HL-60 (cell line): ENCODE results near the gene CAVIN2.

Source experiments
- GABPA ChIP-seq: IDR thresholded peaks from 2 replicates; pipeline ENCODE4 v1.6.1; 2012; ENCODE audit warnings: low read depth
- POLR2AphosphoS5 ChIP-seq: IDR thresholded peaks from 2 replicates; pipeline ENCODE4 v1.6.1; 2012; ENCODE audit warnings: low read depth
- SPI1 ChIP-seq: IDR thresholded peaks from 2 replicates; pipeline ENCODE4 v1.6.1; 2012; ENCODE audit warnings: low read depth, mild to moderate bottlenecking, borderline replicate concordance
- TF ChIP-seq, protein P1 (sequence below): IDR thresholded peaks from one replicate; pipeline ENCODE4 v1.5.1; 2011; ENCODE audit warnings: low read length, control low read depth, inconsistent platforms; ENCODE audit not compliant: insufficient read depth
- TF ChIP-seq, protein P2 (sequence below): IDR thresholded peaks from 2 replicates; pipeline ENCODE4 v1.6.1; 2012; ENCODE audit warnings: low read depth; ENCODE audit not compliant: insufficient replicate concordance

DNA sequence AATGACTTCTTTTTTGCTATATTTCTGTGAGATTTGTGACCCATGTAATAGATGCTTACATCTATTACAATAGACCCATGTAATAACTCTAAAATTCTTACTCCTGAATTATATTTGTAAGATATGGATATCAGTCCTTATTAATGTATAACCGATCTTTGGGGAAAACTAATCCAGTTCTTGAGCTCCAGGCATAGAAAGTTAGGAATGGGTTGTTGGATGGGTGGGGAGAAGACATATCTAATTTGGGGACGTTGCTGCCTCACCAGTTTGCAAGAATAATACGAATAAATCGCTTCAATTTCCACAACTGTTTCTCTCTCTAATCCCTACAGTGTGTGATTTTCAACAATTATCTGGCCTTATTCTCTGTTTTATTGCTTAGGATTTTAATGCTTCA is 13.5 kb downstream of the CAVIN2 start:
- TF ChIP-seq, protein P1, sequence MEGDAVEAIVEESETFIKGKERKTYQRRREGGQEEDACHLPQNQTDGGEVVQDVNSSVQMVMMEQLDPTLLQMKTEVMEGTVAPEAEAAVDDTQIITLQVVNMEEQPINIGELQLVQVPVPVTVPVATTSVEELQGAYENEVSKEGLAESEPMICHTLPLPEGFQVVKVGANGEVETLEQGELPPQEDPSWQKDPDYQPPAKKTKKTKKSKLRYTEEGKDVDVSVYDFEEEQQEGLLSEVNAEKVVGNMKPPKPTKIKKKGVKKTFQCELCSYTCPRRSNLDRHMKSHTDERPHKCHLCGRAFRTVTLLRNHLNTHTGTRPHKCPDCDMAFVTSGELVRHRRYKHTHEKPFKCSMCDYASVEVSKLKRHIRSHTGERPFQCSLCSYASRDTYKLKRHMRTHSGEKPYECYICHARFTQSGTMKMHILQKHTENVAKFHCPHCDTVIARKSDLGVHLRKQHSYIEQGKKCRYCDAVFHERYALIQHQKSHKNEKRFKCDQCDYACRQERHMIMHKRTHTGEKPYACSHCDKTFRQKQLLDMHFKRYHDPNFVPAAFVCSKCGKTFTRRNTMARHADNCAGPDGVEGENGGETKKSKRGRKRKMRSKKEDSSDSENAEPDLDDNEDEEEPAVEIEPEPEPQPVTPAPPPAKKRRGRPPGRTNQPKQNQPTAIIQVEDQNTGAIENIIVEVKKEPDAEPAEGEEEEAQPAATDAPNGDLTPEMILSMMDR: no peak
- TF ChIP-seq POLR2AphosphoS5 (no peak), GABPA (no peak), SPI1 (no peak)
- TF ChIP-seq, protein P2, sequence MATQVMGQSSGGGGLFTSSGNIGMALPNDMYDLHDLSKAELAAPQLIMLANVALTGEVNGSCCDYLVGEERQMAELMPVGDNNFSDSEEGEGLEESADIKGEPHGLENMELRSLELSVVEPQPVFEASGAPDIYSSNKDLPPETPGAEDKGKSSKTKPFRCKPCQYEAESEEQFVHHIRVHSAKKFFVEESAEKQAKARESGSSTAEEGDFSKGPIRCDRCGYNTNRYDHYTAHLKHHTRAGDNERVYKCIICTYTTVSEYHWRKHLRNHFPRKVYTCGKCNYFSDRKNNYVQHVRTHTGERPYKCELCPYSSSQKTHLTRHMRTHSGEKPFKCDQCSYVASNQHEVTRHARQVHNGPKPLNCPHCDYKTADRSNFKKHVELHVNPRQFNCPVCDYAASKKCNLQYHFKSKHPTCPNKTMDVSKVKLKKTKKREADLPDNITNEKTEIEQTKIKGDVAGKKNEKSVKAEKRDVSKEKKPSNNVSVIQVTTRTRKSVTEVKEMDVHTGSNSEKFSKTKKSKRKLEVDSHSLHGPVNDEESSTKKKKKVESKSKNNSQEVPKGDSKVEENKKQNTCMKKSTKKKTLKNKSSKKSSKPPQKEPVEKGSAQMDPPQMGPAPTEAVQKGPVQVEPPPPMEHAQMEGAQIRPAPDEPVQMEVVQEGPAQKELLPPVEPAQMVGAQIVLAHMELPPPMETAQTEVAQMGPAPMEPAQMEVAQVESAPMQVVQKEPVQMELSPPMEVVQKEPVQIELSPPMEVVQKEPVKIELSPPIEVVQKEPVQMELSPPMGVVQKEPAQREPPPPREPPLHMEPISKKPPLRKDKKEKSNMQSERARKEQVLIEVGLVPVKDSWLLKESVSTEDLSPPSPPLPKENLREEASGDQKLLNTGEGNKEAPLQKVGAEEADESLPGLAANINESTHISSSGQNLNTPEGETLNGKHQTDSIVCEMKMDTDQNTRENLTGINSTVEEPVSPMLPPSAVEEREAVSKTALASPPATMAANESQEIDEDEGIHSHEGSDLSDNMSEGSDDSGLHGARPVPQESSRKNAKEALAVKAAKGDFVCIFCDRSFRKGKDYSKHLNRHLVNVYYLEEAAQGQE: no peak
